Astrocyte (in vitro differentiated cells and primary cell): ENCODE results near the gene BHLHA15. TPM values are rescaled to one million over a fixed set of nuclear protein-coding genes. Genes with fewer than 3 reads are reported as not detected.

Experiments
- DNase-seq: peaks from one replicate; pipeline ENCODE4 v3.0.0-alpha.2; 2010; ENCODE audit warnings: low read depth
- FAIRE-seq: peaks from 2 replicates; lab custom pipeline; 2011; peaks lifted over from hg19 to GRCh38; lab: Jason Lieb, UNC
- H2AFZ ChIP-seq: 2 replicates; pipeline ENCODE4 v1.6.0; 2012; ENCODE audit warnings: low read depth, low read length, inconsistent platforms
- H3K27ac ChIP-seq: 2 replicates; pipeline ENCODE4 v1.5.1; 2011; ENCODE audit warnings: low read depth, low read length, inconsistent platforms
- H3K27me3 ChIP-seq: 2 replicates; pipeline ENCODE4 v1.6.0; 2011; ENCODE audit warnings: low read length, inconsistent platforms; ENCODE audit not compliant: insufficient read depth
- H3K36me3 ChIP-seq: 2 replicates; pipeline ENCODE4 v1.5.1; 2011; ENCODE audit warnings: low read length, inconsistent platforms; ENCODE audit not compliant: insufficient read depth
- H3K4me1 ChIP-seq: 2 replicates; pipeline ENCODE4 v1.5.1; 2011; ENCODE audit warnings: low read length, inconsistent platforms; ENCODE audit not compliant: insufficient read depth
- H3K4me2 ChIP-seq: 2 replicates; pipeline ENCODE4 v1.6.0; 2012; ENCODE audit warnings: low read length, inconsistent platforms
- H3K4me3 ChIP-seq: 2 replicates; pipeline ENCODE4 v1.5.1; 2011; ENCODE audit warnings: low read depth, mild to moderate bottlenecking, low read length, inconsistent platforms; ENCODE audit not compliant: insufficient read depth
- H3K79me2 ChIP-seq: 2 replicates; pipeline ENCODE4 v1.6.0; 2012; ENCODE audit warnings: mild to moderate bottlenecking, low read length, inconsistent platforms; ENCODE audit not compliant: insufficient read depth
- H3K9ac ChIP-seq: 2 replicates; pipeline ENCODE4 v1.6.0; 2012; ENCODE audit warnings: mild to moderate bottlenecking, low read length, inconsistent platforms
- H3K9me3 ChIP-seq: 2 replicates; pipeline ENCODE4 v1.5.1; 2012; ENCODE audit warnings: low read depth, mild to moderate bottlenecking, low read length, inconsistent platforms; ENCODE audit not compliant: insufficient read depth
- H4K20me1 ChIP-seq: 2 replicates; pipeline ENCODE4 v1.6.0; 2012; ENCODE audit warnings: low read length, inconsistent platforms; ENCODE audit not compliant: insufficient read depth
- H3K27ac Mint-ChIP-seq: one replicate; pipeline ENCODE4 v1.8.0; 2021; ENCODE audit warnings: mild to moderate bottlenecking, mixed read lengths; ENCODE audit not compliant: unreplicated experiment
- H3K27me3 Mint-ChIP-seq: one replicate; pipeline ENCODE4 v1.8.0; 2021; ENCODE audit warnings: low read depth, mixed read lengths; ENCODE audit not compliant: unreplicated experiment
- H3K36me3 Mint-ChIP-seq: one replicate; pipeline ENCODE4 v1.8.0; 2021; ENCODE audit warnings: low read depth, mixed read lengths; ENCODE audit not compliant: unreplicated experiment
- H3K4me1 Mint-ChIP-seq: one replicate; pipeline ENCODE4 v1.8.0; 2021; ENCODE audit warnings: low read depth, mixed read lengths; ENCODE audit not compliant: unreplicated experiment
- H3K4me3 Mint-ChIP-seq: one replicate; pipeline ENCODE4 v1.8.0; 2021; ENCODE audit warnings: mild to moderate bottlenecking, moderate library complexity, mixed read lengths; ENCODE audit not compliant: unreplicated experiment
- H3K9me3 Mint-ChIP-seq: one replicate; pipeline ENCODE4 v1.8.0; 2021; ENCODE audit warnings: mild to moderate bottlenecking, mixed read lengths; ENCODE audit not compliant: unreplicated experiment
- EZH2 ChIP-seq: IDR thresholded peaks from 2 replicates; pipeline ENCODE4 v1.6.1; 2012; ENCODE audit warnings: mild to moderate bottlenecking, low read length, inconsistent platforms; ENCODE audit not compliant: insufficient read depth
- total RNA-seq: library from RNA; stranded (reverse); gene quantifications from 2 replicates; pipeline ENCODE4 v1.2.1, GENCODE V29; 2021
- TF ChIP-seq, protein P1 (sequence below): IDR thresholded peaks from 2 replicates; pipeline ENCODE4 v1.5.1; 2011; ENCODE audit warnings: low read depth, mild to moderate bottlenecking, inconsistent platforms, low read length, moderate library complexity; ENCODE audit not compliant: insufficient read depth

The BHLHA15 gene
- total RNA-seq, 1 donor from 2014 or later = 0.57 TPM

DNA sequence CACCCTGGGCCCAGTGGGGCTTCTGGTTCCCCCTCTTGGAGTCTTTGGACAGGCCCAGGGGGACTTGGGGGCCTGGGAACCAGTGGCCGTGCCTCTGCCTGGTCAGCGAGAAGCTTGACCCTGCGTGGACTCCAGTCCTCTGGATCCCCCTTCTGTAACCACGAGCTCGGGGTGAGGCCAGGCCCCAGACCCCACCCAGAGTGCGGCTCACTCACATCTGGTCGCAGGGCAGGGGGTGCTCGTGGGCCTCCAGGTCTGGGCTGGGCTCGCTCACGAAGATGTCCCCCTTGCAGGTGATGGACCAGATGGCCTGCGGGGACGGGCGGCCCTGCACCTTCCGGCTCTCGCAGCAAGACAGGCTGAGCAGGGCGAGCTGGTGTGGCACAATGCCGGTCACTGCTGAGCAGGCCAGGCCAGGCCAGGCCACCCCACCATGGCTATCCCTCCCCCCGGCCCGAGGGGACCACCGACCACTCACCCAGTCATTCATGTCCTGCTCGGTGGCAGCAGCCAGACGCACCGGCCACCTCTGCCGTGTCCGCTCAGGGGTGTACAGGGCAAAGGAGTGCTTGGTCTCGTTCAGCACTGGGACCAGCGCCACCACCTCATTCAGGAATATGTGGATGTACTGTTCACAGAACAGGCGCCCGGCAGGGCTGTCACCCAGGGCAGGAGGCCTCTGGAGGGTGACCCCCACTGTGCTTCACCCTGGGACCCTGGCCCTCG lies 19.7 kb downstream of the BHLHA15 start:
- Mint-ChIP-seq H3K9me3 (no peaks in the 10 kb centered on the region), H3K27me3 (no peaks in the 10 kb centered on the region), H3K36me3 (peaks cover 4% of the 10 kb centered on the region), H3K27ac (no peak overlapping the region), H3K4me1 (no peaks in the 10 kb centered on the region), H3K4me3 (no peak overlapping the region)
- no peaks in the 10 kb centered on the region for H3K4me1 ChIP-seq
- no peak for TF ChIP-seq EZH2
- no peaks in the 10 kb centered on the region for H3K79me2 ChIP-seq
- FAIRE-seq (no peak), DNase-seq (no peak)
- no peaks in the 10 kb centered on the region for H3K36me3 ChIP-seq
- no peaks in the 10 kb centered on the region for H3K27me3 ChIP-seq
- no peak overlapping the region for H3K27ac ChIP-seq
- H3K4me3 ChIP-seq = no peak overlapping the region
- no peak overlapping the region for H2AFZ ChIP-seq
- no peaks in the 10 kb centered on the region for H4K20me1 ChIP-seq
- no peak overlapping the region for H3K4me2 ChIP-seq
- H3K9me3 ChIP-seq = no peaks in the 10 kb centered on the region
- H3K9ac ChIP-seq = no peak overlapping the region

DNA sequence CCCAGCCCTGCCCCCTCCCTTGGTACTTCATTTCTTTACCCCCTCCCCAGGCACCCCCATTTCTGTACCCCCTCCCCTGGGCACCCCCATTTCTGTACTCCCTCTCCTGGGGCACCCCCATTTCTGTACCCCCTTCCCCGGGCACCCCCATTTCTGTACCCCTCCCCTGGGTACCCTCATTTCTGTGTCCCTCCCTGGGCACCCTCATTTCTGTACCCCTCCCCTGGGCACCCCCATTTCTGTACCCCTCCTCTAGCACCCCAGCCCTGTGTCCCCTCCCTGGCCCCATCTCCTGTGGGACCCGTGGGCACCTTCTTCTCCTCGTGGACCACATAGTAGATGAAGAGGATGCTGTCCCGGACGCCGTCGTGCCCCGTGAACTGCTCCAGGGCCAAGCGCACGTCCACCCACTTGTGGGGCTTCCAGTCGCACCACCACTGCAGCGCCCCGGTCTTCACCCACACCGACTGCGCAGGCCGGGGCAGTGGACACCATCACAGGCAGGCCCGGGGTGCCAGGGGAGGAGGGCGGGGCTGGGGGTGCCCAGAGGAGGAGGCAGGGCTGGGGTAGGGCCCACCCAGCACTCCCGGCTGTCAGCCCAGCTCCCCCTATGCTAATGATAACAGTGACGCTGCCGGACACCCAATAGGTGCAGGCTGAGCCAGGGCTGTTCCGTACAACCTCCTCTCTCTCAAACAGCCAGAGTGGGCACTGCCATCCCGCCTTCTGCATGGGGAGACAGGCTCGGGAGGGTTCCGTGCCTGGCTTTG lies 20.4 kb downstream of the BHLHA15 start:
- Histone ChIP-seq H3K9ac (no peak overlapping the region), H3K9me3 (no peaks in the 10 kb centered on the region), H3K4me1 (no peaks in the 10 kb centered on the region), H4K20me1 (no peaks in the 10 kb centered on the region), H3K27me3 (no peaks in the 10 kb centered on the region), H2AFZ (no peak overlapping the region), H3K4me2 (no peak overlapping the region), H3K4me3 (no peak overlapping the region), H3K79me2 (no peaks in the 10 kb centered on the region), H3K27ac (no peak overlapping the region), H3K36me3 (no peaks in the 10 kb centered on the region)
- no peak overlapping the region for H3K27ac Mint-ChIP-seq
- H3K4me1 Mint-ChIP-seq = no peaks in the 10 kb centered on the region
- peaks cover 2% of the 10 kb centered on the region for H3K36me3 Mint-ChIP-seq
- no peaks in the 10 kb centered on the region for H3K27me3 Mint-ChIP-seq
- FAIRE-seq (no peak), DNase-seq (no peak)
- no peaks in the 10 kb centered on the region for H3K9me3 Mint-ChIP-seq
- no peak overlapping the region for H3K4me3 Mint-ChIP-seq
- TF ChIP-seq, protein P1, sequence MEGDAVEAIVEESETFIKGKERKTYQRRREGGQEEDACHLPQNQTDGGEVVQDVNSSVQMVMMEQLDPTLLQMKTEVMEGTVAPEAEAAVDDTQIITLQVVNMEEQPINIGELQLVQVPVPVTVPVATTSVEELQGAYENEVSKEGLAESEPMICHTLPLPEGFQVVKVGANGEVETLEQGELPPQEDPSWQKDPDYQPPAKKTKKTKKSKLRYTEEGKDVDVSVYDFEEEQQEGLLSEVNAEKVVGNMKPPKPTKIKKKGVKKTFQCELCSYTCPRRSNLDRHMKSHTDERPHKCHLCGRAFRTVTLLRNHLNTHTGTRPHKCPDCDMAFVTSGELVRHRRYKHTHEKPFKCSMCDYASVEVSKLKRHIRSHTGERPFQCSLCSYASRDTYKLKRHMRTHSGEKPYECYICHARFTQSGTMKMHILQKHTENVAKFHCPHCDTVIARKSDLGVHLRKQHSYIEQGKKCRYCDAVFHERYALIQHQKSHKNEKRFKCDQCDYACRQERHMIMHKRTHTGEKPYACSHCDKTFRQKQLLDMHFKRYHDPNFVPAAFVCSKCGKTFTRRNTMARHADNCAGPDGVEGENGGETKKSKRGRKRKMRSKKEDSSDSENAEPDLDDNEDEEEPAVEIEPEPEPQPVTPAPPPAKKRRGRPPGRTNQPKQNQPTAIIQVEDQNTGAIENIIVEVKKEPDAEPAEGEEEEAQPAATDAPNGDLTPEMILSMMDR = no peak
- no peak for TF ChIP-seq EZH2

DNA sequence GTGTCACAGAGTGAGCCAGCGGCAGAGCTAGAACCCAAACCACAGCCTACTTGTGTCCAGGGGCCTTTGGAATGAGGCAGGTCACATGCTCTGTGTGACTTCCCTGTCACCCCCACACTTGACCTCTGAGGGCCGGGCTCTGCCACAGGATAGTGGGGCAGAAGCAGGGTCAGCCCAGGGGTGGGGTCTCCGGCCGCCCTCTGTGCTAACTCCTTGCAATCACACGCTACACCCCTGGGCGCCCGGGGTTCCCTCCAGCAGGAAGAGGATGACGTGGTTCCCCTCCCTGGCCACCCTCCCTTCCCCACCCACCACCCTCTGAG lies 21.0 kb downstream of the BHLHA15 start:
- Histone ChIP-seq H3K4me3 (no peak overlapping the region), H3K27me3 (no peaks in the 10 kb centered on the region), H3K79me2 (no peaks in the 10 kb centered on the region), H4K20me1 (no peaks in the 10 kb centered on the region), H3K36me3 (no peaks in the 10 kb centered on the region), H3K9me3 (no peaks in the 10 kb centered on the region), H3K9ac (no peak overlapping the region), H3K4me1 (no peaks in the 10 kb centered on the region), H2AFZ (no peak overlapping the region), H3K4me2 (no peak overlapping the region), H3K27ac (no peak overlapping the region)
- Mint-ChIP-seq H3K27ac (no peak overlapping the region), H3K9me3 (no peaks in the 10 kb centered on the region), H3K36me3 (peaks cover 6% of the 10 kb centered on the region), H3K27me3 (no peaks in the 10 kb centered on the region), H3K4me3 (no peak overlapping the region), H3K4me1 (no peaks in the 10 kb centered on the region)
- FAIRE-seq (no peak), DNase-seq (no peak)
- TF ChIP-seq EZH2 = no peak
- TF ChIP-seq, protein P1 = no peak
